Left ventricle myocardium inferior (tissue), 1 donor: ENCODE results near the gene CHCHD6. TPM values are rescaled to one million over a fixed set of nuclear protein-coding genes. Genes with fewer than 3 reads are reported as not detected.

Experiments
- DNase-seq: peaks from one replicate; pipeline ENCODE4 v3.0.0-alpha.2; 2020
- H3K27ac ChIP-seq: fragments of 200-600 bp; replicated peaks from 2 replicates; pipeline ENCODE4 v1.8.0; 2021
- H3K27me3 ChIP-seq: fragments of 200-600 bp; 2 replicates; pipeline ENCODE4 v1.8.0; 2021; ENCODE audit warnings: low read depth
- H3K36me3 ChIP-seq: fragments of 200-600 bp; 2 replicates; pipeline ENCODE4 v1.8.0; 2021
- H3K4me1 ChIP-seq: fragments of 200-600 bp; 2 replicates; pipeline ENCODE4 v1.8.0; 2021
- H3K4me3 ChIP-seq: fragments of 200-600 bp; 2 replicates; pipeline ENCODE4 v1.8.0; 2021; ENCODE audit warnings: mild to moderate bottlenecking, moderate library complexity
- H3K9me3 ChIP-seq: fragments of 200-600 bp; replicated peaks from 2 replicates; pipeline ENCODE4 v1.8.0; 2021
- intact Hi-C: fragments of 100-400 bp; cut with micrococcal nuclease; formaldehyde crosslinking; loops from one replicate; pipeline ENCODE4 v1.11.0; 2022
- total RNA-seq: library from RNA; stranded (reverse); fragmentation: NEBNext Ultra II Directional; extraction: Animal tissue kit (Norgen Biotek cat#: 25700); gene quantifications from one replicate; pipeline ENCODE4 v1.2.1, GENCODE V29; 2021
- TF ChIP-seq, protein P1 (sequence below): fragments of 200-600 bp; IDR thresholded peaks from 2 replicates; pipeline ENCODE4 v1.8.0; 2021; ENCODE audit warnings: antibody characterized with exemption, mild to moderate bottlenecking, borderline replicate concordance
- donor health status: DM: no; HTN: yes; CAD: no; lungs with severe emphysema.

The CHCHD6 gene
- total RNA-seq, 1 donor from 2014 or later = 10.1 TPM

DNA sequence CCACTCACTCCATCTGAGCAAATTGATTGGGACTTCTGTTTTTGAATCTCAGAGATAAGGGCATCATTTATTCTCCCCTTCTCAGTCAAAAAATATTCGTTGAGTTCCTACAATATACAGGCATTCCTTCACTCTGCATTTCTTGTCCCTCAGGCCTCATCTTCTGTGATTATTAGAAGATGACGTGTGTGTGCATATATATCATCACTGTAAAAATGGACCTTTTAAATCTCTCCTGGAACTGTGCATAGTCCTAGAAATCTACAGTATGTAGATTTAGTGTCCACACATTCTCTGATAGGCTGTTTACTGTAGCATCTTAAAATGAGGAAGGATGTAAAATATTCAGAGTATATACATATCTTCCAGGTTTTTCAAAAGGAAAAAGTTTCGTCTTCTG is 235.7 kb downstream of the CHCHD6 start:
- H3K4me3 ChIP-seq = no peak overlapping the region
- peaks cover 34% of the 10 kb centered on the region for H3K4me1 ChIP-seq
- H3K36me3 ChIP-seq = no peaks in the 10 kb centered on the region
- no peaks in the 10 kb centered on the region for H3K27me3 ChIP-seq
- TF ChIP-seq, protein P1, sequence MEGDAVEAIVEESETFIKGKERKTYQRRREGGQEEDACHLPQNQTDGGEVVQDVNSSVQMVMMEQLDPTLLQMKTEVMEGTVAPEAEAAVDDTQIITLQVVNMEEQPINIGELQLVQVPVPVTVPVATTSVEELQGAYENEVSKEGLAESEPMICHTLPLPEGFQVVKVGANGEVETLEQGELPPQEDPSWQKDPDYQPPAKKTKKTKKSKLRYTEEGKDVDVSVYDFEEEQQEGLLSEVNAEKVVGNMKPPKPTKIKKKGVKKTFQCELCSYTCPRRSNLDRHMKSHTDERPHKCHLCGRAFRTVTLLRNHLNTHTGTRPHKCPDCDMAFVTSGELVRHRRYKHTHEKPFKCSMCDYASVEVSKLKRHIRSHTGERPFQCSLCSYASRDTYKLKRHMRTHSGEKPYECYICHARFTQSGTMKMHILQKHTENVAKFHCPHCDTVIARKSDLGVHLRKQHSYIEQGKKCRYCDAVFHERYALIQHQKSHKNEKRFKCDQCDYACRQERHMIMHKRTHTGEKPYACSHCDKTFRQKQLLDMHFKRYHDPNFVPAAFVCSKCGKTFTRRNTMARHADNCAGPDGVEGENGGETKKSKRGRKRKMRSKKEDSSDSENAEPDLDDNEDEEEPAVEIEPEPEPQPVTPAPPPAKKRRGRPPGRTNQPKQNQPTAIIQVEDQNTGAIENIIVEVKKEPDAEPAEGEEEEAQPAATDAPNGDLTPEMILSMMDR = no peak
- no peak for DNase-seq
- H3K9me3 ChIP-seq = no peaks in the 10 kb centered on the region
- intact Hi-C loops = no loop called here
- H3K27ac ChIP-seq = no peak overlapping the region

DNA sequence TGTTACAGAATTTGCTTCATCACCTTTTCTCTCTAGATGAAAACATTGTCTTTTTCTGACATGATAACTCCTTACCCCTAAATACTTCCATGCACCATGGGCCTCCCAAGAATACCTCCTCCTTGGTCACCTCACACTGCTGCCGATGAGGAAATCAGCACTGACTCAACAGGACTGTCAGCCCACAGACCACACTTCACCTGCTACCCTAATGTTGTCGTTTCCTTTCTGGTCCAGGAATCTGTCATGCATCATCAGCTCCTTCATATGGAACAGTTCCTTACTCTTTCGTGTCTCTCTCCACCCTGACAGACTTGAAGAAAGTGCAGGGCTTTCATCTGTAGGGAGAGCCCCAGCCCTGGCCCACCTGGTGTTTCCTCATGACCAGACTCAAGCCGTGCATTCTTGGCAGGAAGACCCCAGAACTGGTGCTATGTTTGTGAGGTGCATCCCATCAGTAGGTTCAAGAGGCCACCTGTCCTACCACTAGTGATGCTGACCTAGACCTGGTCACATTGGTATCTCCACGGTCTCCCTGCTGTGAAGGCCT is 237.8 kb downstream of the CHCHD6 start:
- Histone ChIP-seq H3K27ac (no peak overlapping the region), H3K4me1 (peaks cover 32% of the 10 kb centered on the region), H3K4me3 (no peak overlapping the region), H3K9me3 (no peaks in the 10 kb centered on the region), H3K36me3 (no peaks in the 10 kb centered on the region), H3K27me3 (no peaks in the 10 kb centered on the region)
- TF ChIP-seq, protein P1 = no peak
- DNase-seq = no peak
- intact Hi-C loops = no loop called here

DNA sequence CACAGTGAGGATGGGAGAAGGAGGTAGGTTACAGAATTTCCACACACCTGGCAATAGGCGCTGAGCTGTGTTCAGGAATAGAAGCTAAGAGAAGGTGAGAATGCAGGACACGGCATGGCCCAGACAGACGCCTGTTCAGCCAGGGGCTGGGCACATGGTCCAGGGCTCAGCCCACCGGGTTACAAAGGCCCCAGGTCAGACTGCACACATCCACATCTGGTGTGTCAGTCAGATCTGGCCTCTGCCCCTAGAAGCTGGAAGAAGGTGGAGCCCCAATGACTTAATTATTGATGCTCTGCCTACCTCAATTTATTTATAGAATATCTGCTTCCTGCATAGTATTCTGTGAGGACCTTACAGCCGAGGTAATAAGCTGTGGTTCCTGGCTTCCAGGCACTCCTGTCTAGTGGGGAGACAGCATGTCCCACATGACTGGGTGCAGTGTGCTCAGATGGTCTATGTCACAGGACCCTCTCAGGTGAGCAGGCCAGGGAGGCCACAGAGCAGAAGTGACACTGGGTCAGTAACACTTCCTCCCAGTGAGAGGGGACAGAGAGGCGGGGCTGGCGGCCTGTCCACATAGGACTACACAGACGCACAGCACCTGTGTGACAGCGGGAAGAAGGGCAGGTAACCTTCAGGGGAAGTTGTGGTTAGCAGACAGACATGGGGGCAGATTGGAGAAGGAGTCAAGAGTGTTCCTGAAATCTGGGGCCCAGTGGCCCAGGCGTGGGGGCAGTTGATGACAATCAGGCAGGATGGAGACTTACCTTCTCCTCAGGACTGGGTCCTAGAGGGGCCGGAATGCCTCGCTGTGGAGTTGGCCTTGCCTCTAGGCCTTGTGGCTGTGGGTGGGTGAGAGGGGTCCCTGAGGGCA is 240.3 kb downstream of the CHCHD6 start:
- no peaks in the 10 kb centered on the region for H3K27me3 ChIP-seq
- TF ChIP-seq, protein P1 = no peak
- H3K4me1 ChIP-seq = peaks cover 17% of the 10 kb centered on the region
- no peaks in the 10 kb centered on the region for H3K36me3 ChIP-seq
- H3K4me3 ChIP-seq = no peak overlapping the region
- H3K27ac ChIP-seq = no peak overlapping the region
- intact Hi-C loops = no loop called here
- no peak for DNase-seq
- no peaks in the 10 kb centered on the region for H3K9me3 ChIP-seq

DNA sequence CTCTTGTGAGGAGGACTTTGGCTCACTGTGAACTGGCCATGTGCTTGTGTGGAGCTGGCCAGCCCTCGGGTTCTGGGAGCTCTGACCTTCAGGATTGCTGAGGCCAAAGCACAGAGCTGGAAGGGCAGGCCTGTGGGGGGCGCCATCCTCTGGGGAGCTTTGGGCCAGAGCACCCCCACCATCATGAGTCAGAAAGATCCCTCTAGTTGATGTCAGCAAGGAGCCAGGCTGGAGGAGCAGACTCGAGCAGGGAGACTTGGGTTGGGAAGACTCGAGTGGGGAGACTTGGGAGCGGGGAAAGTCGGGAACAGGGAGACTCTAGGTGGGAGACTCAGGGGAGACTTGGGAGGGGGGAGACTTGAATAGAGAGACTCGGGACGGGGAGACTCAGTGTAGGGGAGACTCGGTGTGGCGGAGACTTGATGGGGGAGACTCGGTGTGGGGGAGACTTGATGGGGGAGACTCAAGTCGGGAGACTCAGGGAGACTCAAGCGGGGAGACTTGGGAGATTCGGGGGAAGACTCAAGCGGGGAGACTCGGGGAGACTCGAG is 241.2 kb downstream of the CHCHD6 start:
- no peak overlapping the region for H3K4me3 ChIP-seq
- intact Hi-C loops = no loop called here
- no peaks in the 10 kb centered on the region for H3K9me3 ChIP-seq
- DNase-seq = no peak
- H3K27me3 ChIP-seq = no peaks in the 10 kb centered on the region
- peaks cover 14% of the 10 kb centered on the region for H3K4me1 ChIP-seq
- TF ChIP-seq, protein P1 = no peak
- no peak overlapping the region for H3K27ac ChIP-seq
- no peaks in the 10 kb centered on the region for H3K36me3 ChIP-seq

DNA sequence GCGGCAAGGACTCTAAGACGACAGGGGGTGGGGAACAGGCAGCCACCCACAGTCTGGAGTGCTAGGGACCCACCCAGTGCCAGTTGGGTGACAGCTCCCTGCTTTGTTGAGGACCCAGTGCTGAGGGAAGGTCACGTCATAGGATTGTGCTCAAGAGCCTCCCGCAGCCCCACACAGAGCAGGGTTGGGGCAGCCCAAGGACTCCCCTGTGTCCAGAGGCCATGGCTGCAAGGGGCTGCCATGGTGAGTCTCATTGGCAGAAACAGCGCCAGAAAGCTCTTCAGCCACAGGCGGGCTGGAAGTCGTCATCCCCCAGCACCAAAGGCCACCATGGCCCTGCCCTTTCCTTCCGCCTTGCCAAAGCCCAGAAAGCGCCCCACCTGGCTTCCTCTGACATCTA is 241.9 kb downstream of the CHCHD6 start:
- intact Hi-C loops = no loop called here
- TF ChIP-seq, protein P1 = no peak
- no peaks in the 10 kb centered on the region for H3K36me3 ChIP-seq
- no peak overlapping the region for H3K4me3 ChIP-seq
- peaks cover 14% of the 10 kb centered on the region for H3K4me1 ChIP-seq
- H3K9me3 ChIP-seq = no peaks in the 10 kb centered on the region
- no peaks in the 10 kb centered on the region for H3K27me3 ChIP-seq
- no peak for DNase-seq
- no peak overlapping the region for H3K27ac ChIP-seq
